HG02970 (cell line): Measurements from ENCODE around the gene PRAMEF15.
"Not testable (repeated sequence)": the region's sequence is repeated elsewhere in the genome, so short reads cannot be mapped to it uniquely, and the experiment has no call there.

Experiments
- ATAC-seq: cut with Tn5 transposase; IDR thresholded peaks from one replicate; pipeline ENCODE4 v1.9.1; 2021; ENCODE audit warnings: mild to moderate bottlenecking, moderate library complexity, moderate number of reproducible peaks; ENCODE audit not compliant: unreplicated experiment, low FRiP score

Gene PRAMEF15

GRCh38 chr1:13315281-13315680 is at the start of gene PRAMEF15:
Gene PRAMEF15 (plus strand): TSS chr1:13315581. CDS start chr1:13318408, 2,827 bp downstream.
- ATAC-seq: not testable (repeated sequence)

DNA sequence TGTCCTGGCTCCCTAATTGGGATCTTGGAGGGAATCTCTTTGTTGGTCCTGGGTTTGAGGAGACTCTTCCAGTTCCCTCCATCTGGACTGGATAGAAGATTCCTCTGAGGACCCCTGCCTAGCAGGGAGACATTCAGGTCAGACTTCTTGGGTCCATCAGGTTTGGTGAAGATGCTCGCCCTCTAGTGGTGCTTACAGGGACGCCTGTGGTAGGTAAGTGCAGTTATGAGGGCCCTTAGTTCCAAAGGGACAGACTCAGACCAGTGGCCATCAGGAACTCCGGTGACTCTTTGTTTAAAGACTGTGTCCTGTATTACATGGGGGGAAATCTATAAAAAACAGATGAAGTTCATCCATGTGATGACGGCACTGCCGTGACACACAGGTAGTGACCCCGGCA is 38.4 kb upstream of the PRAMEF15 start:
- not testable (repeated sequence) for ATAC-seq

GRCh38 chr1:13279617-13280016 is 35.8 kb upstream of the PRAMEF15 start:
- not testable (repeated sequence) for ATAC-seq

- ATAC-seq: not testable (repeated sequence)
Measured at GRCh38 chr1:13285037-13285436, 30.3 kb upstream of the PRAMEF15 start, which contains the start of gene PRAMEF8. Gene PRAMEF8 (minus strand): TSS chr1:13285137. CDS start chr1:13284091, 1,046 bp downstream.

- not testable (repeated sequence) for ATAC-seq
Measured at GRCh38 chr1:13289030-13289429, 26.4 kb upstream of the PRAMEF15 start.

GRCh38 chr1:13297216-13297931 is 18.0 kb upstream of the PRAMEF15 start:
- not testable (repeated sequence) for ATAC-seq

DNA sequence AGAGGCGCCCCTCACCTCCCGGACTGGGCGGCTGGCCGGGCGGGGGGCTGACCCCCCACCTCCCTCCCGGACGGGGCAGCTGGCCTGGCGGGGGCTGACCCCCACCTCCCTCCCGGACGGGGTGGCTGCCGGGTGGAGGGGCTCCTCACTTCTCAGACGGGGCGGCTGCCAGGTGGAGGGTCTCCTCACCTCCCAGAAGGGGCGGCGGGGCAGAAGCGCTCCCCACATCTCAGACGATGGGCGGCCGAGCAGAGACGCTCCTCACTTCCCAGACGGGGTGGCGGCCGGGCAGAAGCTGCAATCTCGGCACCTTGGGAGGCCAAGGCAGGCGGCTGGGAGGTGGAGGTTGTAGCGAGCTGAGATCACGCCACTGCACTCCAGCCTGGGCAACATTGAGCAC is 16.7 kb upstream of the PRAMEF15 start:
- ATAC-seq: not testable (repeated sequence)

GRCh38 chr1:13302197-13302596 is 13.2 kb upstream of the PRAMEF15 start:
- ATAC-seq: not testable (repeated sequence)

- not testable (repeated sequence) for ATAC-seq
Measured at GRCh38 chr1:13303239-13303638, 12.1 kb upstream of the PRAMEF15 start, which contains the start of gene PRAMEF33. Gene PRAMEF33 (plus strand): TSS chr1:13303539. CDS start chr1:13305955, 2,416 bp downstream.

DNA sequence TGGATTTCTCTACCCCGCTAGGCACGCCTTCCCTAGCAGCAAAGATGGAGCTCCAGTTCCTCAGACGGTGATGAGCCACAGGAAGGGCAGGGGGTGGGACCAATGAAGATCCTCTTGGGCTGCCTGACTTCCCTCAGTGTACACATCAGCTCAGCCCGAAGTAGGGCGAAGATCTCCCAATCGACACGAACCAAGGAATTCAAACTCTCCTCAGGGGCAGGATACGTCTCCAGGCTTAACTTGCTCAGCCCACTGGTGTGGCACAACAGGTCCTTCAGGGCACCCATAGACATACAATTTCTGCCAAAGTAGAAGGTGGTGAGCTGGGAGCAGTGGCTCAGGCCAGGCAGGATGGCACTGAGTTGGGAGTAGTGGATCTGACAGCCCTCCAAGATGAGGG is 27.1 kb downstream of the PRAMEF15 start:
- not testable (repeated sequence) for ATAC-seq

DNA sequence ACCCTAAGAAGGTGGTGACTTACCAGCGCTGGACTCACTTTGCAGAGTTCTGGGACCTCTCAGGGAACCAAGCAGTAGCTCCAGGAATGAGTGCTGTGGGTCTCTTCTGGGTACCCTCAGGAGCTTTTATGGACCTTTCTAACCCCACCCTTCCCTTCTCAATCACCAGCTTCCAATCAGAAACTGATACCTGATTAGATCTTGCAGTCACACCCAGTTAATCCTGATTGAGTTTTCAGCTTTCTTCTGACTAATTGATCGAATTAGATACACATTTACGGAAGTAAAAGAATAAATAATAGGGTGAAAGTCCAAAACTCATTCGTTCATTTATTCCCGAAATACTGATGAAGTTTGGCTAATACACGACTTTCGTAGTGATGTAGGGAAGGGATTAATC is 31.7 kb downstream of the PRAMEF15 start, which contains the start of gene PRAMEF14:
PRAMEF14 (minus strand) TSS at position 101 of the 400 bp plus-strand sequence. CDS start 1,820 bp downstream, outside the sequence.
- ATAC-seq: not testable (repeated sequence)

DNA sequence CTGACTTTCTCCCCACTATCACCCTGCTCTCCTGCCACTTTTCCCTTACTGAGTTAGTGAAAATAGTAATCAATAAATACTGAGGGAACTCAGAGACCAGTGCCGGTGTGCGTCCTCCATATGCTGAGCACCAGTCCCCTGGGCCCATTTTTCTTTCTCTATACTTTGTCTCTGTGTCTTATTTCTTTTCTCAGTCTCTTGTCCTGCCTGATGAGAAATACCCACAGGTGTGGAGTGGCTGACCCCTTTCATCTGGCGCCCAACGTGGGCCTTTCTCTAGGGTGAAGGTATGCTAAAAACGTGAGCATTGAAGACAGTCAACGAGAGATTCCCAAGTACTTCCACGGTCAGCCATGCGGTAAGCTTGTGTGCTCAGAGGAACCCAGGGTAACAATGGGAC is 38.1 kb downstream of the PRAMEF15 start:
- ATAC-seq: not testable (repeated sequence)

GRCh38 chr1:13354475-13354874 is 39.1 kb downstream of the PRAMEF15 start:
- ATAC-seq: not testable (repeated sequence)

DNA sequence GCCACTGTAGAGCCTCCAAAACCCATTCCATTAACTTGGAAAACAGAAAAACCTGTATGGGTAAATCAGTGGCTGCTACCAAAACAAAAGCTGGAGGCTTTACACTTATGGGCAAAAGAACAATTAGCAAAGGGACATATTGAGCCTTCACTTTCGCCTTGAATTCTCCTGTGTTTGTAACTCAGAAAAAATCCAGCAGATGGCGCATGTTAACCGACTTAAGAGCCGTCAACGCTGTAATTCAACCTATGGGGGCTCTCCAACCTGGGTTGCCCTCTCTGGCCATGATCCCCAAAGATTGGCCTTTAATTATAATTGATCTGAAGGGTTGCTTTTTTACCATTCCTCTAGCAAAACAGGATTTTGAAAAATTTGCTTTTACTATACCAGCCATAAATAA is 41.4 kb downstream of the PRAMEF15 start:
- ATAC-seq: not testable (repeated sequence)

- not testable (repeated sequence) for ATAC-seq
Measured at GRCh38 chr1:13362364-13362763, 47.0 kb downstream of the PRAMEF15 start.

DNA sequence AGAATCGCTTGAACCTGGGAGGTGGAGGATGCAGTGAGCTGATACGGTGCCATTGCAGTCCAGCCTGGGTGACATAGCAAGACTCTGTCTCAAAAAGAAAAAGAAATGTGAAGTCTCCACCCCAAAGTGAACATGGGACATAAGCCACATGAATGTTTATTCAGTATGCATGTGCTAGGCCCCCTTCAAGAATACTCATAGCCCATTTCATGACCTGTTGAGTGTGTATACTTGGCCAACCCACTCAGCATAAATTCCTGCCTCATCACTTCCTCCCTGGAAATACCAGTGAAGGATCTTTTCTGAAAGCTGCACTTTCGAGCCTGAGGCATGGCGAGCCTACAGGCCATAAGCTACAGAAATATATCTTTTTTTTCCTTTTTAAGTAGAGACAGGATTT is 49.5 kb downstream of the PRAMEF15 start:
- not testable (repeated sequence) for ATAC-seq

DNA sequence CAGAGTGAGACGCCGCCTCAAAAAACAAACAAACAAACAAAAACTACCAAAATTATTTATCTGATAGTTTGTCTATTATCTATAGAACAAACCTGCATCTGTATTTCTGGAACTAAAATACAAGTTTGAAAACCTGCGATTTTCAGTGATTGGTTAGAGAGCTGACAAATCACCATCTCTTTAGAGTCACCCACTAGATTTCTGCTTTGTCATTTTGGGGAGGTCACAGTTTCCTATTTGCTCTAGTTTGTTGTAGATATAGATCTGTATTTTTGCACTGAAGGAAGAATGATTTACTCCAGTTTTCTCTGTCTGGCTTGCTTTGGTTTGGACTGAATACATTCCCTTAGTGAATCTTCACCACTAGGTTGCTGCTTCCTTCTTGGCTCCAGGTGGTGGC is 51.2 kb downstream of the PRAMEF15 start:
- ATAC-seq: not testable (repeated sequence)

DNA sequence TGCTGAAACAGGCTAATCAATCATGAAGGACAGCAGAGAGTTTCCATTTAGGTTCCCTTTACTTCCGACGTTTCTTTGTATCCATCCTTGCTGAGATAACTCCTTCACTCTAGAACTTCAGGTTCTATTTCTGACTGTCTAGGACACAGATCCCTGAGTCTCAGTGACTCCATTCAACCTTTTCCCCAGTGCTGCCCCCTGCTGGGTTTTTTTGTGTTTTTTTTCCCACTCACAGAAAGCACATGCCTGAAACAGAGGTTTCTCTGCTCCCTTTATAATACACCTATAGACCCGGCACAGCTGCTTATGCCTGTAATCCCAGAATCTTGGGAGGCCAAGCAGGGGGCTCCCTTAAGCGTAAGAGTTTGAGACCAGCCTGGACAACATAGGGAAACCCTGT is 53.2 kb downstream of the PRAMEF15 start:
- ATAC-seq: not testable (repeated sequence)
